ENCODE results near the gene HDHD3.

Gene HDHD3

DNA sequence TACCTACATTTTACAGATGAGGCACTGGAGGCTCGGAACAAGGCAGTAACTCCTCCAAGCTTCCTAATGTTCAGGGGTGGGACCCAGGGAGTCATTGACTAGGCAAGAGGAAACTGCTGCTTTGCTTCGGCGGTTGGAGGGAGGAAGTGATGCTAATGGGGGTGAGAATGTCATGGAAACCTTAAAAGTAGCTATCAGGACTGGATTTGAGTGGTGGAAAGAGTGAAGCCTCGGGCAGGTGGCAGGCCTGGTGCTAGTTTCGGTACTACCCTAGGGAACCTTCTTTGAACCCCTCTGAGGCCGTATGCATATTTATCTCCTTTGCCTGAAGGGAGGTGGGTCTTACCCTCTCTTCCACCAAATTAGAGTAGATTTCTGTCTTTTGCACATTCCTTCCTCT, 25.8 kb downstream of the HDHD3 start:
- TF ChIP-seq, protein P1, sequence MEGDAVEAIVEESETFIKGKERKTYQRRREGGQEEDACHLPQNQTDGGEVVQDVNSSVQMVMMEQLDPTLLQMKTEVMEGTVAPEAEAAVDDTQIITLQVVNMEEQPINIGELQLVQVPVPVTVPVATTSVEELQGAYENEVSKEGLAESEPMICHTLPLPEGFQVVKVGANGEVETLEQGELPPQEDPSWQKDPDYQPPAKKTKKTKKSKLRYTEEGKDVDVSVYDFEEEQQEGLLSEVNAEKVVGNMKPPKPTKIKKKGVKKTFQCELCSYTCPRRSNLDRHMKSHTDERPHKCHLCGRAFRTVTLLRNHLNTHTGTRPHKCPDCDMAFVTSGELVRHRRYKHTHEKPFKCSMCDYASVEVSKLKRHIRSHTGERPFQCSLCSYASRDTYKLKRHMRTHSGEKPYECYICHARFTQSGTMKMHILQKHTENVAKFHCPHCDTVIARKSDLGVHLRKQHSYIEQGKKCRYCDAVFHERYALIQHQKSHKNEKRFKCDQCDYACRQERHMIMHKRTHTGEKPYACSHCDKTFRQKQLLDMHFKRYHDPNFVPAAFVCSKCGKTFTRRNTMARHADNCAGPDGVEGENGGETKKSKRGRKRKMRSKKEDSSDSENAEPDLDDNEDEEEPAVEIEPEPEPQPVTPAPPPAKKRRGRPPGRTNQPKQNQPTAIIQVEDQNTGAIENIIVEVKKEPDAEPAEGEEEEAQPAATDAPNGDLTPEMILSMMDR (IDR thresholded peaks at IDR 0.05; ENCODE audit: control insufficient read depth, insufficient read depth, low read depth, low read length, missing control alignments): no peak
- no peak for DNase-seq (ENCODE audit: low read depth)
- H3K4me3 ChIP-seq (ENCODE audit: control insufficient read depth, low read depth, low read length): no peak overlapping the region

GRCh38 chr9:113350107-113350661, 26.6 kb downstream of the HDHD3 start:
- TF ChIP-seq, protein P1 (IDR thresholded peaks at IDR 0.05; ENCODE audit: control insufficient read depth, insufficient read depth, low read depth, low read length, missing control alignments): no peak
- H3K4me3 ChIP-seq (ENCODE audit: control insufficient read depth, low read depth, low read length): no peak overlapping the region
- no peak for DNase-seq (ENCODE audit: low read depth)

DNA sequence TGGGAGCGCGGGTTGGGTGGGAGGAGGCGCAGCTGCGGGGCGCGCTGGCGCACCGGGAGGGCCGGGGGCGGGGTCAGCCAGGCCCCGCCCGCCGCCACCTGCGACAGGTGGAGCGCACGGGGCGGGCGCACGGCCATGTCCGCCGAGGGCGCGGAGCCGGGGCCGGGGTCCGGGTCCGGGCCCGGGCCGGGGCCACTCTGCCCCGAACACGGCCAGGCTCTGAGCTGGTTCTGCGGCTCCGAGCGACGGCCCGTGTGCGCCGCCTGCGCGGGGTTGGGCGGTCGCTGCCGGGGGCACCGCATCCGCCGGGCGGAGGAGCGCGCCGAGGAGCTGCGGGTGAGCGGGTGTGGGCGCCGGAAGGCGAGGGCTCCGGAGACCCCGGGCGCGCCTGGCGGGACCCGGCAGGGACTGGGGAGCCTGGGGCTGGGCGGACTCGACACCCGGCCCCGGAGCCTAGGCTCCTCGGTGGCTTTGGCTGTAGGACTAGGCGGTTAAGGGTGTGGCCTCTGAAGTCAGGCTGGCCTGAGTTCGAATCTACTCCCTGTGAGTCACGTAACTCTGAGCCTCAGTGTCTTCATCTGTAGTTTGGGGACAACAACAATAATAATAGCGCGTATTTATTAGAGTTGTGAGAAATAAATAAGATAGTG, 27.2 kb downstream of the HDHD3 start, which contains the start of gene BSPRY:
BSPRY (plus strand) TSS at position 97 of the 650 bp plus-strand sequence; CDS start at position 136, 39 bp downstream.
- no peak for DNase-seq (ENCODE audit: low read depth)
- TF ChIP-seq, protein P1 (IDR thresholded peaks at IDR 0.05; ENCODE audit: control insufficient read depth, insufficient read depth, low read depth, low read length, missing control alignments): no peak
- no peak within 1 kb of the TSS for H3K4me3 ChIP-seq (ENCODE audit: control insufficient read depth, low read depth, low read length)

DNA sequence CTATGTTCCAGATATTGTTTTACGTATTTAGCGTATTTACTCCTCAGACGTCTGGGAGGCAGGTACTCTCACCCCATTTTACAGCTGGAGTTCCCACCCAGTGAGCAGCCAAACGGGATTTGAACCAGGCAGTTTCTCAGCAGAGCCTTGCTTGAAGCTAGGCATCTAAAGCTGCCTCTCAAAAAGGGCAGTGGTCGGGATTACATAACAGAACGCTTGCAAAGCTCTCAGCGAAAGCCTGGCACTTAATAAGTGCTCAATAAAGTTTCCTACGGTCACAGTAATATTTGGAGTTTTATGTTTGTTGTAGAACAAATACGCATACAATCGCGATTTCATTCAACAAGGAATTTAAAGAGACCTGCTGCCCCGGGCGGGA, 27.7 kb downstream of the HDHD3 start:
- H3K4me3 ChIP-seq (ENCODE audit: control insufficient read depth, low read depth, low read length): no peak overlapping the region
- no peak for DNase-seq (ENCODE audit: low read depth)
- TF ChIP-seq, protein P1 (IDR thresholded peaks at IDR 0.05; ENCODE audit: control insufficient read depth, insufficient read depth, low read depth, low read length, missing control alignments): no peak

DNA sequence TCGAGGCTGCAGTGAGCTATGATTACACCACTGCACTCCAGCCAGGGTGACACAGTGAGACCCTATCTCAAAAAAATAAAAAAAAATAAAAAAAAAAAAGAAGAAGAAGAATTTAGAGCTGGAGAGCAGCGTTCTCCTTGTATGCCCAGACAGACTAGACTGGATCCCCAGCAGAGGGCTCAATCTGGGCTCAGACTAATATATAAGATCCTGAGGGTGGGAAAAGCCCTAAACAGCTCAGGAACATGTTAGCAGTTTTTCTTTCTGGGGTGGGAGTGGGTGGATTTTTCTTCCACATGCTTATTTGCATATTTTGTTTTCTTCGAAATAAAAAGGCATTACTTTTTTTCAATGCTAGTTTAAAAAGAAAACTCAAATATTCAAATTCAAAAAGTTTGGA, 28.3 kb downstream of the HDHD3 start:
- TF ChIP-seq, protein P1 (IDR thresholded peaks at IDR 0.05; ENCODE audit: control insufficient read depth, insufficient read depth, low read depth, low read length, missing control alignments): no peak
- H3K4me3 ChIP-seq (ENCODE audit: control insufficient read depth, low read depth, low read length): no peak overlapping the region
- no peak for DNase-seq (ENCODE audit: low read depth)

DNA sequence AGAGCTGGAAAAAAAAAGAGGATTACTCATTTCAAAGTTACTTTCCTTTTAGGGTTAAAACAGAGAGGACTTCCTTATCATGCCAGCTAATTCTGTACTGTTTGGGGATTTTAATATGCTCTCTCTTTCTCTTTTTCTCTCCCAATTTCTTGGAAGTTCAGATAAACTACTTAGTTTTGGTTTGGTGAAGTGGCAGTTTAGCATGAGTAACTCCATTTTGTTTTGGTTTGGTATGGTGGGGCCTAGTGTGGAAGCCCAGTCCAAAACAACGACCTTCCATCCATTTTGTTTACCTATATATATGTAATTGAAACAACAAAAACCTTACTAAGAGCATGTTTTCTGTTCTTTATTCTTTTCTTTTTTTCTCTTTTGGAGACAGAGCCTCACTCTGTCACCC, 31.1 kb downstream of the HDHD3 start:
- TF ChIP-seq, protein P1 (IDR thresholded peaks at IDR 0.05; ENCODE audit: control insufficient read depth, insufficient read depth, low read depth, low read length, missing control alignments): no peak
- DNase-seq (ENCODE audit: low read depth): no peak
- no peak overlapping the region for H3K4me3 ChIP-seq (ENCODE audit: control insufficient read depth, low read depth, low read length)
